IMR-90 (cell line): ENCODE results near the gene CMSS1. TPM values are rescaled to one million over a fixed set of nuclear protein-coding genes. Genes with fewer than 3 reads are reported as not detected.

ENCODE experiments used
- ATAC-seq: fragments of 200-7000 bp; cut with Tn5 transposase; 2 replicates; pipeline ENCODE4 v1.9.1; 2020; ENCODE audit warnings: low read depth, mild to moderate bottlenecking, moderate library complexity
- BruUV-seq: library from RNA; stranded (reverse); fragments of 400-500 nt; replicated peaks from 2 replicates; lab custom pipeline; 2021; lab: Mats Ljungman, UMichigan
- CTCF ChIA-PET: fragments of 300-600 bp; formaldehyde crosslinking; extraction: SDS; loops from one replicate; lab custom pipeline; 2021; ENCODE audit warnings: antibody characterized with exemption; lab: Yijun Ruan, JAX
- POLR2A ChIA-PET: fragments of 300-600 bp; sonication (Branson Sonifier 250); formaldehyde crosslinking; loops from one replicate; lab custom pipeline; 2022; ENCODE audit warnings: antibody characterized with exemption; ENCODE audit not compliant: unreplicated experiment; lab: Charles Lee
- DNase-seq: peaks from one replicate; pipeline ENCODE4 v3.0.0; 2013
- H2AFZ ChIP-seq: replicated peaks from 2 replicates; pipeline ENCODE3; 2013; ENCODE audit warnings: low read length, mild to moderate bottlenecking; ENCODE audit not compliant: poor library complexity
- H2AK5ac ChIP-seq: 2 replicates; pipeline ENCODE4 v1.6.1; 2013; ENCODE audit warnings: low read depth, low read length, inconsistent platforms
- H2AK9ac ChIP-seq: replicated peaks from 2 replicates; pipeline ENCODE3; 2013; ENCODE audit warnings: mild to moderate bottlenecking, low read depth, low read length, moderate library complexity; ENCODE audit not compliant: poor library complexity
- H2BK120ac ChIP-seq: 2 replicates; pipeline ENCODE4 v1.6.1; 2013; ENCODE audit warnings: low read depth, low read length, inconsistent platforms
- H2BK15ac ChIP-seq: 3 replicates; pipeline ENCODE4 v1.6.1; 2013; ENCODE audit warnings: low read depth, low read length, inconsistent platforms
- H2BK20ac ChIP-seq: 2 replicates; pipeline ENCODE4 v1.6.1; 2013; ENCODE audit warnings: low read depth, mild to moderate bottlenecking, inconsistent platforms, low read length, moderate library complexity
- H2BK5ac ChIP-seq: 2 replicates; pipeline ENCODE4 v1.6.1; 2013; ENCODE audit warnings: mild to moderate bottlenecking, low read depth, low read length, inconsistent platforms; ENCODE audit not compliant: poor library complexity, severe bottlenecking
- H3K14ac ChIP-seq: replicated peaks from 2 replicates; pipeline ENCODE4 v1.6.1; 2013; ENCODE audit warnings: low read depth, low read length, inconsistent platforms
- H3K18ac ChIP-seq: 2 replicates; pipeline ENCODE4 v1.6.1; 2013; ENCODE audit warnings: low read depth, low read length, control low read depth
- H3K23ac ChIP-seq: 2 replicates; pipeline ENCODE4 v1.6.1; 2013; ENCODE audit warnings: low read depth, low read length, inconsistent platforms
- H3K27ac ChIP-seq: 2 replicates; pipeline ENCODE4 v1.5.1; 2013; ENCODE audit warnings: mild to moderate bottlenecking, control low read depth, low read length; ENCODE audit not compliant: insufficient read depth
- H3K27me3 ChIP-seq: 2 replicates; pipeline ENCODE4 v1.6.1; 2013; ENCODE audit warnings: low read length; ENCODE audit not compliant: control insufficient read depth, insufficient read depth
- H3K36me3 ChIP-seq: 2 replicates; pipeline ENCODE4 v1.6.1; 2013; ENCODE audit warnings: low read length, mixed read lengths; ENCODE audit not compliant: control insufficient read depth, insufficient read depth
- H3K4ac ChIP-seq: 2 replicates; pipeline ENCODE4 v1.6.1; 2013; ENCODE audit warnings: low read depth, low read length, inconsistent platforms
- H3K4me1 ChIP-seq: 2 replicates; pipeline ENCODE4 v1.6.1; 2013; ENCODE audit warnings: low read length, mixed read lengths; ENCODE audit not compliant: control insufficient read depth, insufficient read depth
- H3K4me2 ChIP-seq: 2 replicates; pipeline ENCODE4 v1.6.1; 2013; ENCODE audit warnings: low read depth, mild to moderate bottlenecking, control low read depth, low read length, moderate library complexity
- H3K4me3 ChIP-seq: 2 replicates; pipeline ENCODE4 v1.5.1; 2013; ENCODE audit warnings: low read depth, mild to moderate bottlenecking, control low read depth, low read length, moderate library complexity; ENCODE audit not compliant: insufficient read depth
- H3K56ac ChIP-seq: 2 replicates; pipeline ENCODE4 v1.6.1; 2013; ENCODE audit warnings: low read length, inconsistent platforms; ENCODE audit not compliant: insufficient read depth; ENCODE audit errors: extremely low read depth
- H3K79me1 ChIP-seq, 2 experiments: 2 replicates each; pipeline ENCODE4 v1.6.1; 2013; ENCODE audit warnings: low read length in 2 of 2, inconsistent platforms in 1 of 2, low read depth in 1 of 2
- H3K9ac ChIP-seq: 2 replicates; pipeline ENCODE4 v1.6.1; 2013; ENCODE audit warnings: low read depth, low read length, control low read depth
- H3K9me1 ChIP-seq: 2 replicates; pipeline ENCODE4 v1.6.1; 2013; ENCODE audit warnings: low read length, inconsistent platforms; ENCODE audit not compliant: insufficient read depth
- H3K9me3 ChIP-seq: 2 replicates; pipeline ENCODE4 v1.6.1; 2013; ENCODE audit warnings: low read length; ENCODE audit not compliant: control insufficient read depth, insufficient read depth
- H4K20me1 ChIP-seq: 2 replicates; pipeline ENCODE4 v1.6.1; 2013; ENCODE audit warnings: low read length, inconsistent platforms; ENCODE audit not compliant: insufficient read depth
- H4K5ac ChIP-seq: 2 replicates; pipeline ENCODE4 v1.6.1; 2013; ENCODE audit warnings: mild to moderate bottlenecking, low read depth, low read length, control low read depth
- H4K8ac ChIP-seq, 2 experiments: 2 replicates each; pipeline ENCODE4 v1.6.1; 2013; ENCODE audit warnings: low read depth in 2 of 2, low read length in 2 of 2, control low read depth in 1 of 2, inconsistent platforms in 1 of 2
- H4K91ac ChIP-seq: 2 replicates; pipeline ENCODE4 v1.6.1; 2013; ENCODE audit warnings: low read depth, low read length, inconsistent platforms; ENCODE audit not compliant: insufficient read depth
- BHLHE40 ChIP-seq: fragments of 150-350 bp; IDR thresholded peaks from 2 replicates; pipeline ENCODE4 v1.6.1; 2016; ENCODE audit warnings: mild to moderate bottlenecking, low read depth, low read length
- CEBPB ChIP-seq: IDR thresholded peaks from 2 replicates; pipeline ENCODE4 v1.6.1; 2012; ENCODE audit warnings: low read depth, low read length, improper control_type of control experiment
- CHD1 ChIP-seq: IDR thresholded peaks from 2 replicates; pipeline ENCODE4 v1.6.1; 2012; ENCODE audit warnings: low read depth, low read length, improper control_type of control experiment
- CTCF ChIP-seq: conservative IDR thresholded peaks from 2 replicates; pipeline ENCODE4 v1.5.1; 2012; ENCODE audit warnings: mild to moderate bottlenecking, low read depth, low read length, improper control_type of control experiment
- ELK1 ChIP-seq: fragments of 150-350 bp; IDR thresholded peaks from 2 replicates; pipeline ENCODE4 v1.6.1; 2016; ENCODE audit warnings: low read depth, mild to moderate bottlenecking, low read length, moderate library complexity, borderline replicate concordance
- FOS ChIP-seq: fragments of 150-350 bp; IDR thresholded peaks from 2 replicates; pipeline ENCODE4 v1.6.1; 2016; ENCODE audit warnings: low read depth, low read length
- MAFK ChIP-seq: IDR thresholded peaks from 2 replicates; pipeline ENCODE4 v1.6.1; 2012; ENCODE audit warnings: low read depth, low read length, improper control_type of control experiment
- MAZ ChIP-seq: IDR thresholded peaks from 2 replicates; pipeline ENCODE4 v1.6.1; 2012; ENCODE audit warnings: low read depth, mild to moderate bottlenecking, low read length, improper control_type of control experiment, moderate library complexity, borderline replicate concordance
- MXI1 ChIP-seq: IDR thresholded peaks from 2 replicates; pipeline ENCODE4 v1.6.1; 2012; ENCODE audit warnings: low read depth, mild to moderate bottlenecking, low read length, moderate library complexity, borderline replicate concordance
- NFE2L2 ChIP-seq: fragments of 150-350 bp; IDR thresholded peaks from 2 replicates; pipeline ENCODE4 v1.6.1; 2016; ENCODE audit warnings: low read depth, mild to moderate bottlenecking, low read length
- POLR2A ChIP-seq: IDR thresholded peaks from 2 replicates; pipeline ENCODE4 v1.6.1; 2012; ENCODE audit warnings: mild to moderate bottlenecking, low read depth, low read length
- RAD21 ChIP-seq: IDR thresholded peaks from 2 replicates; pipeline ENCODE4 v1.6.1; 2012; ENCODE audit warnings: low read length, improper control_type of control experiment
- RCOR1 ChIP-seq: IDR thresholded peaks from 2 replicates; pipeline ENCODE4 v1.6.1; 2012; ENCODE audit warnings: mild to moderate bottlenecking, low read length, improper control_type of control experiment; ENCODE audit not compliant: insufficient replicate concordance
- RFX5 ChIP-seq: IDR thresholded peaks from 2 replicates; pipeline ENCODE4 v1.8.0; 2012; ENCODE audit warnings: low read depth, mild to moderate bottlenecking, low read length, moderate library complexity
- SMC3 ChIP-seq: fragments of 150-350 bp; IDR thresholded peaks from 2 replicates; pipeline ENCODE4 v1.6.1; 2016; ENCODE audit warnings: low read depth, mild to moderate bottlenecking, antibody characterized with exemption, low read length, moderate library complexity
- USF2 ChIP-seq: fragments of 150-350 bp; IDR thresholded peaks from 2 replicates; pipeline ENCODE4 v1.6.1; 2017; ENCODE audit warnings: mild to moderate bottlenecking, antibody characterized with exemption, low read length, low read depth
- WGBS, 2 experiments: methylation state at CpG; one replicate each; pipeline versions ENCODE4 v1.1.5 to v1.1.7; 2013; ENCODE audit warnings: missing lambda C conversion rate in 2 of 2; ENCODE audit not compliant: insufficient read length in 1 of 2; ENCODE audit errors: extremely low coverage in 2 of 2; 5-methylcytosine and 5-hydroxymethylcytosine counted together
- dilution Hi-C: fragments of 300-500 bp; cut with HindIII; formaldehyde crosslinking; loops from one replicate; pipeline ENCODE4 v1.14.3; 2018; ENCODE audit warnings: low sequenced_read_pairs; ENCODE audit not compliant: unreplicated experiment
- in situ Hi-C: fragments of 300-500 bp; cut with MboI; formaldehyde crosslinking; loops from 3 replicates; pipeline ENCODE4 v1.14.3; 2019; ENCODE audit warnings: low sequenced_read_pairs, inconsistent platforms, mixed read lengths
- intact Hi-C: fragments of 100-400 bp; cut with micrococcal nuclease; formaldehyde crosslinking; loops from 2 replicates; pipeline ENCODE4 v1.10.0; 2022
- polyA plus RNA-seq, 3 experiments: library from polyadenylated mRNA; depleted of rRNA; stranded (reverse); fragments of >200 nt; gene quantifications; 2 replicates each; pipeline ENCODE4 v1.2.3, GENCODE V29; 2012; ENCODE audit warnings: low replicate concordance in 1 of 3
- total RNA-seq: library from RNA; depleted of rRNA; stranded (reverse); fragments of >200 nt; gene quantifications from 2 replicates; pipeline ENCODE4 v1.2.3, GENCODE V29; 2012

Gene CMSS1
- total and polyA plus RNA-seq, 2 of the 4 experiments (the other 2 are of a cell fraction) = 12.5 to 13.6 TPM

GRCh38 chr3:99884484-99884883, 66.8 kb downstream of the CMSS1 start:
- Histone ChIP-seq H3K4me2 (no peak overlapping the region), H2BK20ac (no peak overlapping the region), H3K9ac (no peak overlapping the region), H4K91ac (no peak overlapping the region), H3K23ac (no peak overlapping the region), H2BK120ac (no peak overlapping the region), H3K79me1 (peaks cover 4 to 8% of the 10 kb centered on the region in 2 experiments; a peak in 2 of 4 replicates), H2AFZ (no peak overlapping the region), H2AK5ac (no peak overlapping the region), H3K9me1 (no peaks in the 10 kb centered on the region), H2BK5ac (no peak overlapping the region), H3K4me3 (no peak overlapping the region), H2BK15ac (no peak overlapping the region), H3K27ac (no peak overlapping the region), H4K5ac (no peak overlapping the region; the same call in 1 of the 2 replicates), H3K9me3 (no peaks in the 10 kb centered on the region), H3K27me3 (no peaks in the 10 kb centered on the region), H3K4ac (no peak overlapping the region), H2AK9ac (no peak overlapping the region), H4K8ac (no peak overlapping the region), H3K18ac (no peak overlapping the region), H3K4me1 (no peaks in the 10 kb centered on the region), H3K14ac (no peak overlapping the region), H4K20me1 (no peaks in the 10 kb centered on the region), H3K36me3 (no peaks in the 10 kb centered on the region), H3K56ac (no peak overlapping the region)
- intact Hi-C loops (no loop called here), dilution Hi-C loops (no loop called here), in situ Hi-C loops (no loop called here)
- DNase-seq (no peak), ATAC-seq (no peak)
- TF ChIP-seq BHLHE40 (no peak), MAFK (no peak), NFE2L2 (no peak), POLR2A (no peak), USF2 (no peak), RCOR1 (no peak), CTCF (no peak), ELK1 (no peak), RFX5 (no peak), CEBPB (no peak), MAZ (no peak), MXI1 (no peak), FOS (no peak), CHD1 (no peak), SMC3 (no peak), RAD21 (no peak)
- POLR2A ChIA-PET = no interaction called here
- CTCF ChIA-PET = no interaction called here
- BruUV-seq = no TSS peak
- no CpG with 5 or more reads among the region's 2 CpGs for WGBS, 2 experiments
